GM12801 (cell line): ENCODE results near the gene NAA10.

Experiments
- CTCF ChIP-seq: IDR thresholded peaks from one replicate; pipeline ENCODE4 v1.5.1; 2011; ENCODE audit warnings: control low read depth; ENCODE audit not compliant: insufficient read length; ENCODE audit errors: extremely low read depth

Gene NAA10

GRCh38 chrX:153902385-153902784 lies 32.5 kb downstream of the NAA10 start:
- TF ChIP-seq CTCF: no peak

GRCh38 chrX:153901753-153902140 lies 33.1 kb downstream of the NAA10 start:
- TF ChIP-seq CTCF: no peak

GRCh38 chrX:153900831-153901752 lies 33.7 kb downstream of the NAA10 start:
- TF ChIP-seq CTCF: no peak

GRCh38 chrX:153897899-153898298 lies 36.9 kb downstream of the NAA10 start:
- no peak for TF ChIP-seq CTCF

- no peak for TF ChIP-seq CTCF
Measured at GRCh38 chrX:153889123-153889522, 45.7 kb downstream of the NAA10 start.

- TF ChIP-seq CTCF: no peak
Measured at GRCh38 chrX:153888344-153888743, 46.5 kb downstream of the NAA10 start.

GRCh38 chrX:153887385-153887784 lies 47.5 kb downstream of the NAA10 start:
- no peak for TF ChIP-seq CTCF
